ENCODE results near the gene MYO10. TPM values are rescaled to one million over a fixed set of nuclear protein-coding genes. Genes with fewer than 3 reads are reported as not detected.

MYO10 gene
- total RNA-seq, 1 experiment from 2014 or later = 71.9 TPM

GRCh38 chr5:16744164-16744880 is 191.8 kb downstream of the MYO10 start:
- intact Hi-C loops (cut with micrococcal nuclease; ENCODE audit: unreplicated experiment) = no loop called here
- BruUV-seq (replicated peaks) = no TSS peak
- DNase-seq (ENCODE audit: low read depth, low spot score) (no peak), ATAC-seq (no peak; the same call in 1 of the 2 replicates)
- no peaks in the 10 kb centered on the region for H3K9me3 ChIP-seq (ENCODE audit: control insufficient read depth, insufficient read depth, low read depth, low read length)
- H3K4me1 ChIP-seq (ENCODE audit: control insufficient read depth, insufficient read depth, low read length) = no peaks in the 10 kb centered on the region
- ChIA-PET CTCF (no interaction called here), POLR2A (no interaction called here)
- TF ChIP-seq CTCF (IDR thresholded peaks at IDR 0.05) (no peak), REST (IDR thresholded peaks at IDR 0.05; ENCODE audit: insufficient read depth in 1 of 2, low read depth in 2 of 2, low read length in 1 of 2) (no peak), POLR2AphosphoS5 (IDR thresholded peaks at IDR 0.05; ENCODE audit: low read depth, low read length) (no peak), TCF7L2 (IDR thresholded peaks at IDR 0.05; ENCODE audit: low read depth, low read length) (no peak), SIN3A (IDR thresholded peaks at IDR 0.05; ENCODE audit: borderline replicate concordance, insufficient read depth, low read depth, low read length) (no peak)
- no peak overlapping the region for H3K27ac ChIP-seq (ENCODE audit: low read length)
- no peak overlapping the region for H3K4me3 ChIP-seq (ENCODE audit: low read depth in 2 of 2, low read length in 2 of 2)
- in situ Hi-C loops (cut with HindIII; ENCODE audit: low pct_unique_long_range_greater_than_20kb, low sequenced_read_pairs) = no loop called here
- no peaks in the 10 kb centered on the region for H3K27me3 ChIP-seq (ENCODE audit: control insufficient read depth, insufficient read depth, low read length)
- peaks cover 2% of the 10 kb centered on the region; the same call in 1 of the 2 replicates for H3K36me3 ChIP-seq (ENCODE audit: control insufficient read depth, insufficient read depth, low read length)

- no TSS peak for BruUV-seq (replicated peaks)
- Histone ChIP-seq H3K9me3 (ENCODE audit: control insufficient read depth, insufficient read depth, low read depth, low read length) (no peaks in the 10 kb centered on the region), H3K27ac (ENCODE audit: low read length) (no peak overlapping the region), H3K27me3 (ENCODE audit: control insufficient read depth, insufficient read depth, low read length) (no peaks in the 10 kb centered on the region), H3K36me3 (ENCODE audit: control insufficient read depth, insufficient read depth, low read length) (peaks cover 2% of the 10 kb centered on the region; the same call in 1 of the 2 replicates), H3K4me1 (ENCODE audit: control insufficient read depth, insufficient read depth, low read length) (no peaks in the 10 kb centered on the region), H3K4me3 (ENCODE audit: low read depth in 2 of 2, low read length in 2 of 2) (no peak overlapping the region)
- in situ Hi-C loops (cut with HindIII; ENCODE audit: low pct_unique_long_range_greater_than_20kb, low sequenced_read_pairs) (no loop called here), intact Hi-C loops (cut with micrococcal nuclease; ENCODE audit: unreplicated experiment) (no loop called here)
- CTCF ChIA-PET = interaction anchor here (0.7 kb wide), 1 partner anchor 445 kb away, joined by 3 read pairs; no protein-coding TSS in a partner anchor
- no peak for TF ChIP-seq TCF7L2 (IDR thresholded peaks at IDR 0.05; ENCODE audit: low read depth, low read length)
- no peak for TF ChIP-seq REST (IDR thresholded peaks at IDR 0.05; ENCODE audit: insufficient read depth in 1 of 2, low read depth in 2 of 2, low read length in 1 of 2)
- no peak for TF ChIP-seq CTCF (IDR thresholded peaks at IDR 0.05)
- TF ChIP-seq POLR2AphosphoS5 (IDR thresholded peaks at IDR 0.05; ENCODE audit: low read depth, low read length) = no peak
- DNase-seq (ENCODE audit: low read depth, low spot score) = no peak
- no peak for ATAC-seq
- POLR2A ChIA-PET = no interaction called here
Observed at GRCh38 chr5:16742938-16743337, 193.2 kb downstream of the MYO10 start.

Measured in Panc1 (cell line).